Common myeloid progenitor, CD34-positive (primary cell): ENCODE measurements around the gene LRRC49.

Source experiments
- CTCF ChIA-PET: fragments of 350-600 bp; sonication (Branson Sonifier 250); formaldehyde crosslinking; loops from one replicate; lab custom pipeline; 2021; ENCODE audit warnings: antibody characterized with exemption; lab: Charles Lee
- POLR2A ChIA-PET: fragments of 350-600 bp; sonication (Branson Sonifier 250); formaldehyde crosslinking; loops from one replicate; lab custom pipeline; 2021; ENCODE audit warnings: antibody characterized with exemption; lab: Charles Lee
- DNase-seq, 3 donors: peaks; one replicate each; pipeline versions ENCODE4 v3.0.0 to v3.0.0-alpha.2; 2013
- H3K27ac ChIP-seq, 2 experiments: 1 replicate in 1 of 2; 2 replicates in 1 of 2; pipeline ENCODE4 v1.7.0; 2013; ENCODE audit warnings: inconsistent platforms in 2 of 2, low read length in 2 of 2, mild to moderate bottlenecking in 2 of 2, low read depth in 1 of 2, moderate library complexity in 1 of 2; ENCODE audit not compliant: severe bottlenecking in 2 of 2, insufficient read depth in 1 of 2, poor library complexity in 1 of 2
- H3K27me3 ChIP-seq, 5 experiments: replicated peaks in 2 of 5; 1 replicate in 3 of 5; 2 replicates in 2 of 5; pipeline versions ENCODE4 v1.6.1 to v1.7.0; 2013; ENCODE audit warnings: low read length in 4 of 5, mild to moderate bottlenecking in 2 of 5, moderate library complexity in 2 of 5, inconsistent platforms in 1 of 5; ENCODE audit not compliant: insufficient read depth in 5 of 5, control insufficient read depth in 4 of 5
- H3K36me3 ChIP-seq, 4 experiments: 1 replicate in 2 of 4; 2 replicates in 2 of 4; pipeline versions ENCODE4 v1.6.1 to v1.7.0; 2013; ENCODE audit warnings: low read length in 3 of 4, control low read depth in 1 of 4, mild to moderate bottlenecking in 1 of 4; ENCODE audit not compliant: control insufficient read depth in 4 of 4, insufficient read depth in 4 of 4
- H3K4me1 ChIP-seq, 4 experiments: 1 replicate in 3 of 4; 2 replicates in 1 of 4; pipeline versions ENCODE4 v1.6.1 to v1.7.1; 2013; ENCODE audit warnings: low read length in 3 of 4, mild to moderate bottlenecking in 3 of 4, control low read depth in 1 of 4, inconsistent platforms in 1 of 4, moderate library complexity in 1 of 4; ENCODE audit not compliant: control insufficient read depth in 4 of 4, insufficient read depth in 4 of 4; ENCODE audit errors: control extremely low read depth in 1 of 4
- H3K4me3 ChIP-seq, 7 experiments: 1 replicate in 4 of 7; 2 replicates in 3 of 7; pipeline versions ENCODE4 v1.5.1 to v1.7.0; 2013; ENCODE audit warnings: mild to moderate bottlenecking in 7 of 7, low read length in 6 of 7, moderate library complexity in 6 of 7, inconsistent platforms in 2 of 7, low read depth in 2 of 7, control low read depth in 1 of 7; ENCODE audit not compliant: insufficient read depth in 4 of 7, control insufficient read depth in 1 of 7; ENCODE audit errors: extremely low read depth in 1 of 7
- H3K9me3 ChIP-seq, 5 experiments: 1 replicate in 4 of 5; 2 replicates in 1 of 5; pipeline versions ENCODE4 v1.6.1 to v1.7.1; 2013; ENCODE audit warnings: low read length in 4 of 5, mild to moderate bottlenecking in 2 of 5, inconsistent platforms in 1 of 5, low read depth in 1 of 5, moderate library complexity in 1 of 5; ENCODE audit not compliant: control insufficient read depth in 4 of 5, insufficient read depth in 2 of 5; ENCODE audit errors: control extremely low read depth in 1 of 5
- whole genome bisulfite sequencing: methylation state at CpG from one replicate; pipeline ENCODE4 v1.1.5; 2013; ENCODE audit not compliant: insufficient coverage; 5-methylcytosine and 5-hydroxymethylcytosine counted together

Gene LRRC49

DNA sequence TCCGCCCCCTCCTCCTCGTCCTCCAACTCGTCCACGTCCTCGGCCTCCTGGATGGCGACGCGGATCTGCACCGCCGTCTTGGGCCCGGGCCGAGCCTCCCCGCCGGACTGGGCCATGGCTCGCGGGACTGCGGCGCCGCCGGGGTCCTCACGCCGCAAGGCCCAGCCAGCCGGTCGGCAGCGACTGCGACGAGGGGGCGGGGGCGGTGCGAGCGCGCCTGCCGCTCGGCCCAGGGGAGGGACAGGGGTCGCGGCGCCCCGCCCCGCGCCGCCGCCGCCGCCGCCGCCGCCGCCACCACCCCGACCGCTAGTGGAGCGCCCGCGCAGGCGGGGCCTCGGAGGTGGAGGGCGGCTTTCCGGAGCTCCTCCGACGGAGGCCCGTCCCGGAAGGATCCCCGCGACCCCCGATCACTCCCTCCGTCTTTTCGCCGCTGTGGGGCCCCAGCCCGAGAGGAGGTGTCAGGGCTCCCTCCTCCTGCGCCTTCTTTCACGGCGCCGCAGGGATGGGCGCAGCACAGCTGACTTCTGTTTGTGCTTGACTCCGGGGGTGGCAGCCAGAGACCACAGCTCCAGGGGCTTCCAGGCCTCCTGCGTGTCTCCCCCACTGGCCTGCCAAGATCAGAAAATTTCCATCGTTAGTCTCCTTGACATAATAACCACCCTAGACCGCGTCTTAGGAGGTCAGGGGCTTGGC lies 38.5 kb upstream of the LRRC49 start, which contains the start of gene LARP6:
LARP6 (minus strand) TSS at position 185 of the 693 bp plus-strand sequence; CDS start at position 116, 69 bp downstream.
- H3K36me3 ChIP-seq = no peaks in the 10 kb centered on the region
- peaks cover 6 to 62% (median 36%) of the 10 kb centered on the region in 5 experiments for H3K27me3 ChIP-seq
- peaks cover 0 to 12% (median 10%) of the 10 kb centered on the region in 4 experiments for H3K4me1 ChIP-seq
- POLR2A ChIA-PET = no interaction called here
- peak in 2 of 3 donors; percentile 50 to 63 for DNase-seq
- no peak within 1 kb of the TSS for H3K27ac ChIP-seq
- CTCF ChIA-PET = no interaction called here
- H3K9me3 ChIP-seq = no peaks in the 10 kb centered on the region
- WGBS = under 1% methylated on average over 56 of the region's 78 CpGs
- H3K4me3 ChIP-seq = peak within 1 kb of the TSS; percentile 38 to 76 (median 57)

DNA sequence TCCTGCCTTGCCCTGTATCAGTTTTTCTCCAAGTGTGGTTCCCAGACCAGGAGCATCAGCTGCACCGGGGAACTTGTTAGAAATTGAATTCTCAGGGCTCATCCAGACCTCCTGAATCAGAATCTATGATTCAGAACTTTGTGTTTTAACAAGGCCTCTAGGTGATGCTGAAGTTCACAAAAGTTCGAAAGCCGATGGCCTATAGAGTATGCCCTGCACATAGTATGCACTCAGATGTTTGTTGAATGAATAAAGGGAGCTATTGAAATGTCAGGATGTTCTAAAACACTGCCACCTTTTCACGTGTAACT lies 38.0 kb upstream of the LRRC49 start:
- Histone ChIP-seq H3K36me3 (no peaks in the 10 kb centered on the region), H3K27ac (no peak overlapping the region), H3K27me3 (peaks cover 6 to 60% (median 33%) of the 10 kb centered on the region in 5 experiments), H3K4me3 (peak overlapping the region; percentile 29 to 76 (median 57)), H3K4me1 (peaks cover 0 to 12% (median 10%) of the 10 kb centered on the region in 4 experiments), H3K9me3 (no peaks in the 10 kb centered on the region)
- ChIA-PET CTCF (interaction anchor here (2.6 kb wide), 1 partner anchor 15 kb away, joined by 5 read pairs; no protein-coding TSS in a partner anchor), POLR2A (no interaction called here)
- peak in 2 of 3 donors; percentile 28 to 29 for DNase-seq
- WGBS = 58% methylated on average over 3 of the region's 4 CpGs

DNA sequence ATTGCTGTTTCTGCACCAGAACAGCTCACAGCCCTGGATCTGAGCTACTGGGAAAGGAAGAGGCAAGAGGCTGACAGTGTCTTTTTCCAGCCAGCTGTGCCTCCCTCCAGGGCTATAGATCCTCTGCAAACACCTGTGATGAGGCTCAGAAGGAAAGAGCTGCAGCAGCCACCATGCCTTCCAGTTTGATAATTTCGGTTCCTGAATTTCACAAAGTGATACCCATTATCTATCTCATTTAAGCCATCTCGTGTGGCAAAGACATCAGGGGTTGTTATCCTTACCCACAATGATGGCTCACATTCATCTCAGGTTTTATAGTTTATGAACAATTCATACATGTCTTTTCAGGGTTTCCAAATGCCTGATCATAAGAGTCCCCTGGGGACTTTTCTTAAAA lies 36.9 kb upstream of the LRRC49 start:
- ChIA-PET POLR2A (no interaction called here), CTCF (interaction anchor here (0.9 to 2.6 kb wide), 3 partner anchors 14 to 30 kb away, joined by 3 to 6 read pairs (median 5); no protein-coding TSS in a partner anchor)
- no peak overlapping the region for H3K4me3 ChIP-seq
- H3K36me3 ChIP-seq = no peaks in the 10 kb centered on the region
- WGBS = 86% methylated on average over 2 of the region's 2 CpGs
- no peak for DNase-seq
- H3K4me1 ChIP-seq = peaks cover 0 to 12% (median 10%) of the 10 kb centered on the region in 4 experiments
- peaks cover 3 to 55% (median 30%) of the 10 kb centered on the region in 5 experiments for H3K27me3 ChIP-seq
- H3K9me3 ChIP-seq = no peaks in the 10 kb centered on the region
- H3K27ac ChIP-seq = no peak overlapping the region

DNA sequence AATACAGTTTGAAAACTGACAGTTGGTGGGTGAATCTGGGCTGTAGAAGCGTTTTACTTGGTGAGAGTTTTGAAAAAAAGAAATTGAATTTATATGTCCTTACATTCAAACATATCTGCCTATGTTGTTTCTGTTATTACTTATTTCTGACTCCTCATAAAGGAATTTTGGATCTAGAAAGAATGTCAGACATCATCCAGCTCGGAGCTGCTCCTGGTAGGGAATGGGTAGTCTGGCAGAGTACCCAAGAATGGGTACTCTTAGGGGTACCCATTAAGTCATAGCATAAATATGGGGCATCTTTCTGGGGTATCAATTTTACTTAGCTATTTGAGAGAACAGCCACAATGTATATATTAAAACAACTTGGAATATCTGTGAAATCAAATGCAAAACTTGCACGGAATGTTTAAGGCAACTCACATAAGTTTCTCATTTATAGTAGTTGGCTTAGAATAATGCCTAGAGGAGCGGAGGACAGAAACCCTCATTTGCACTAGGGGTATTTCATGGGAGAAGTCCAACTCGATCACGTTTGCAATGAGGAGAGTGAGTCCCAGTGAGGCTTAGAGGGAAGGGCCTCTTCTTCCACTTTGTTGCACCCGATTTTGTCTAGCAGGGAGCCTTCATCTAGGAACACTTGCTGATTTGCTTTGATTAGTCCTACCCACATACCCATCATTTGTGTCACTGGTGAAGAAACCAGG lies 36.3 kb upstream of the LRRC49 start:
- H3K4me3 ChIP-seq = no peak overlapping the region
- WGBS = 80% methylated on average over 3 of the region's 7 CpGs
- peaks cover 3 to 55% (median 30%) of the 10 kb centered on the region in 5 experiments for H3K27me3 ChIP-seq
- H3K4me1 ChIP-seq = peaks cover 0 to 12% (median 10%) of the 10 kb centered on the region in 4 experiments
- H3K27ac ChIP-seq = no peak overlapping the region
- ChIA-PET POLR2A (no interaction called here), CTCF (interaction anchor here (0.9 to 2.6 kb wide), 3 partner anchors 13 to 31 kb away, joined by 3 to 6 read pairs (median 5); no protein-coding TSS in a partner anchor)
- DNase-seq = no peak
- no peaks in the 10 kb centered on the region for H3K36me3 ChIP-seq
- H3K9me3 ChIP-seq = no peaks in the 10 kb centered on the region

DNA sequence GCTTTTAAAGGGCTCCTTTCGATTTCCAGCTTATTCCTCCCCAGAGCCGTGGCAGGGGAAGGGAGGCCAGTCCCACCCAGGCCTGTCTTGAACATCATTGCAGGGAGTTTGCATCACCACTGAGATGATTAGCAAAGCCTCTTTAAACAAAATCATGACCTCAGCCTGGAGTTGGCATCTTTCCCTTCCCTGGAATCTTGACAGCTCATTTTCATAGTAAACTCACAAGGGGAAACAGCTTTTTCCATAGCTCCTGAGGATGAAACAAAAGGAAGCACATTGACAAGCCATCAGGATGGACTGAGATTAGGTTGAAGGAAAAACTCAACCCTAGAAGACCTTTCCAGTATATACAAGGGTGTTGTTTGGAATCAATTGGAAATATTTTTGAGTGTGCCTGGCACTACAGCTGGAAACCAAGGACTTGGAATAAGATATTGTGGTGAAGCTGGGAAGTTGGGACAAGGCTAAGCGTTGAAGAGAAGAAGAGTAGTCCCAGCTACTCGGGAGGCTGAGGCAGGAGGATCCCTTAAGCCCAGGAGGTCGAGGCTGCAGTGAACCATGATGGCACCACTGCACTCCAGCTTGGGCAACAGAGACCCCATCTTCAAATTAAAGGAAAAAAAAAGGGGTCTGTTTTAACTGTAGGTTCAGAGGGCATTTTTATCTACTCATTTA lies 35.6 kb upstream of the LRRC49 start:
- POLR2A ChIA-PET = no interaction called here
- peaks cover 0 to 12% (median 10%) of the 10 kb centered on the region in 4 experiments for H3K4me1 ChIP-seq
- CTCF ChIA-PET = interaction anchor here (1.6 to 2.6 kb wide), 2 partner anchors 13 to 17 kb away, joined by 5 to 6 read pairs; no protein-coding TSS in a partner anchor
- whole genome bisulfite sequencing = 95% methylated on average over 4 of the region's 5 CpGs
- no peak overlapping the region for H3K4me3 ChIP-seq
- H3K27ac ChIP-seq = no peak overlapping the region
- H3K27me3 ChIP-seq = peaks cover 3 to 49% (median 26%) of the 10 kb centered on the region in 5 experiments
- DNase-seq = no peak
- no peaks in the 10 kb centered on the region for H3K9me3 ChIP-seq
- H3K36me3 ChIP-seq = no peaks in the 10 kb centered on the region

DNA sequence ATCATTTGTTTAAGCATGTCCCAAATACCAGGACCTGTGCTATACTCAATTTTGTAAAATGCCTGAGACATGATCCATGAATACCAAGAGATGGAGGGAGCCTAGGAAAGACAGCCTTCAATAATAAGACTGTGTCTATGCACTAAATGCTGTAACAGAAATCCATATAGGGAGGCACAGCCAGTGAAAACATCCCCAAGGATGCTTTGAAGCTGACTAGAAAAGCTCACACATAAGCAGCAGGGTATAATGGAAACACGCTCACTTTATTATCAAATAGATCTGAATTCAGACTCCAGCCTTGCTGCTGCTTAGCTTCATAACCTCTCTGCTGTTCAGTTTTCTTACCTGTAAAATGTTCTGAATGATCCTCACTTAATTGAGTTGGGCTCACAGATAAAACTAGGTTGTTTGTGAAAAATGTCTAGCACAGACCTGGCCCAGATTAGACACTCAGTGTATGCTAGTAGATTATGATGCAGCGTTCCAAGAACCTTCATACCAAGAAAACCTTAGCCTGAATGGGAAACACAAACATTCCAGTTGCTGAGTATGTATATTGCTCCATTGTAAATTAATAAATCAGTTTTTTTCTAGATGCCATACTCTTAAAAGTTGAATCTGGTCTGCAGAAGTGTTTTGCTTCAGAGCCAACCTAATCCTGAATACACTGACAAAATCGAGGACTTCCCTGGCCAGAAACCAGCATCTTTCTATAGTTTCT lies 34.9 kb upstream of the LRRC49 start:
- 87% methylated on average over 2 of the region's 3 CpGs for WGBS

More for the DNA sequence above, 34.9 kb upstream of the LRRC49 start:
- POLR2A ChIA-PET = no interaction called here
- no peak for DNase-seq
- peaks cover 3 to 43% (median 20%) of the 10 kb centered on the region in 5 experiments for H3K27me3 ChIP-seq
- H3K9me3 ChIP-seq = no peaks in the 10 kb centered on the region
- no peak overlapping the region for H3K27ac ChIP-seq
- CTCF ChIA-PET = interaction anchor here (1.6 kb wide), 1 partner anchor 16 kb away, joined by 6 read pairs; no protein-coding TSS in a partner anchor
- no peaks in the 10 kb centered on the region for H3K36me3 ChIP-seq
- peaks cover 0 to 12% (median 10%) of the 10 kb centered on the region in 4 experiments for H3K4me1 ChIP-seq
- H3K4me3 ChIP-seq = no peak overlapping the region
